Thyroid gland (tissue), 4 donors: ENCODE data around the gene SIN3B. TPM values are rescaled to one million over a fixed set of nuclear protein-coding genes. Genes with fewer than 3 reads are reported as not detected.

Experiments
- DNase-seq, 2 donors: peaks; one replicate each; pipeline ENCODE4 v3.0.0-alpha.2; 2019
- H3K27ac ChIP-seq, 3 donors: fragments of 200-600 bp; sonication (generic); 1 replicate in 2 of 3; 2 replicates in 1 of 3; pipeline ENCODE4 v1.5.1; 2016 to 2019; ENCODE audit warnings: mild to moderate bottlenecking in 1 of 3, moderate library complexity in 1 of 3
- H3K27me3 ChIP-seq: fragments of 200-600 bp; sonication (generic); one replicate; pipeline ENCODE4 v1.5.1; 2019
- H3K36me3 ChIP-seq, 2 donors: fragments of 200-600 bp; sonication (generic); one replicate each; pipeline ENCODE4 v1.5.1; 2016 to 2019
- H3K4me1 ChIP-seq, 2 donors: fragments of 200-600 bp; sonication (generic); one replicate each; pipeline ENCODE4 v1.5.1; 2017 to 2019
- H3K4me3 ChIP-seq, 3 donors: fragments of 200-600 bp; sonication (generic); replicated peaks in 1 of 3; 1 replicate in 2 of 3; 2 replicates in 1 of 3; pipeline ENCODE4 v1.5.1; 2016; ENCODE audit warnings: mild to moderate bottlenecking in 1 of 3
- H3K9me3 ChIP-seq: fragments of 200-600 bp; sonication (generic); one replicate; pipeline ENCODE4 v1.5.1; 2017
- POLR2A ChIP-seq, 2 donors: fragments of 450-650 bp; IDR thresholded peaks; one replicate each; pipeline ENCODE4 v1.6.1; 2017; ENCODE audit warnings: antibody characterized with exemption in 2 of 2, mild to moderate bottlenecking in 2 of 2, moderate library complexity in 1 of 2
- WGBS, 2 donors: methylation state at CpG; one replicate each; pipeline ENCODE4 v1.1.5; 2017; 5-methylcytosine and 5-hydroxymethylcytosine counted together
- intact Hi-C: fragments of 100-400 bp; cut with DNase I; formaldehyde crosslinking; loops from one replicate; pipeline ENCODE4 v1.15.1; 2023
- total RNA-seq, 4 donors: library from RNA; depleted of rRNA; stranded (reverse); fragments of >200 nt; gene quantifications; one replicate each; pipeline ENCODE4 v1.2.3, GENCODE V29; 2016
- TF ChIP-seq, protein P1 (sequence below), 6 experiments: fragments of 200-600 bp in 3 of 6; fragments of 450-650 bp in 3 of 6; sonication (generic) in 3 of 6; IDR thresholded peaks; one replicate each; pipeline ENCODE4 v1.5.1; 2016 to 2019; ENCODE audit warnings: antibody characterized with exemption in 6 of 6, mild to moderate bottlenecking in 2 of 6, inconsistent platforms in 1 of 6, moderate library complexity in 1 of 6

SIN3B gene
- total RNA-seq, 4 donors from 2014 or later, result 33.6 to 65.9 (median 47.6) TPM

DNA sequence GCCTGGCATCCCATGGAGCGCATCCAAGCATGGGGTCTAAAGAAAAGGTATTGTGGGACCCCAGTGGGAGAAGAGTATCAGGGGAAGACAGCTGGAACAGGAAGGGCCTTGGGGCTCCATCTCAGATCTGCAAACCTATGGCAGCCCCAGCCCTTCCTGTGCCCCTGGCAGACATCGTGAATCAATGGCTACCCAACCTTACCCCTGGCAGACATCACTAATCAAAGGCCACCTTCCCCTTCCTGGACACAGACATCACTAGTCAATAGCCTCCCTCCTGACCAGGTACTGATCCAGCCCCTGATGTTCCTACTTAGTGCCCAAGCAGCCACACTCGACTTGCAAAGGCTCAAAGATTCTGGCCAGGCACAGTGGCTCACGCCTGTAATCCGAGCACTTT is 75.4 kb downstream of the SIN3B start:
- H3K27me3 ChIP-seq, result no peaks in the 10 kb centered on the region

DNA sequence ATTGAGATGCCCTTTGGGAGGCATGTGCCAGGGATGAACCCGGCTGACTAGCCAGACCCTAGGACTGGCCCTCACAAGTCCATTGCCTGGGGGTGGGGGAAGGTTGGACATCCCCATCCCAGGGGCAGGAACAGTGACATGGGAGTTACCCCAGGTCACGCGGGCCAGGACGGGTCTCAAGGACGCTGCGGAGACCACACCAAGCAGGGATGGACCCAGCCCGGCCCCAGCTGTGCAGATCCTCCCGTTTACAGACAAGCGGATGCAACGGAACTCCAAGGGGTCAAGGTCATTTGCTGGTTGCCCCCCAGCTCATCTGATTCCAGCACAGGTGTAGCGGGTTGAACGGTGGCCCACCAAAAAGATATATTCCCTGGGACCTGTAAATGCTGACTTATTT is 79.6 kb downstream of the SIN3B start:
- no peak for DNase-seq
- no peak for TF ChIP-seq POLR2A (IDR thresholded peaks at IDR 0.05)
- TF ChIP-seq, protein P1, sequence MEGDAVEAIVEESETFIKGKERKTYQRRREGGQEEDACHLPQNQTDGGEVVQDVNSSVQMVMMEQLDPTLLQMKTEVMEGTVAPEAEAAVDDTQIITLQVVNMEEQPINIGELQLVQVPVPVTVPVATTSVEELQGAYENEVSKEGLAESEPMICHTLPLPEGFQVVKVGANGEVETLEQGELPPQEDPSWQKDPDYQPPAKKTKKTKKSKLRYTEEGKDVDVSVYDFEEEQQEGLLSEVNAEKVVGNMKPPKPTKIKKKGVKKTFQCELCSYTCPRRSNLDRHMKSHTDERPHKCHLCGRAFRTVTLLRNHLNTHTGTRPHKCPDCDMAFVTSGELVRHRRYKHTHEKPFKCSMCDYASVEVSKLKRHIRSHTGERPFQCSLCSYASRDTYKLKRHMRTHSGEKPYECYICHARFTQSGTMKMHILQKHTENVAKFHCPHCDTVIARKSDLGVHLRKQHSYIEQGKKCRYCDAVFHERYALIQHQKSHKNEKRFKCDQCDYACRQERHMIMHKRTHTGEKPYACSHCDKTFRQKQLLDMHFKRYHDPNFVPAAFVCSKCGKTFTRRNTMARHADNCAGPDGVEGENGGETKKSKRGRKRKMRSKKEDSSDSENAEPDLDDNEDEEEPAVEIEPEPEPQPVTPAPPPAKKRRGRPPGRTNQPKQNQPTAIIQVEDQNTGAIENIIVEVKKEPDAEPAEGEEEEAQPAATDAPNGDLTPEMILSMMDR (IDR thresholded peaks at IDR 0.05), result no peak
- Histone ChIP-seq H3K4me1 (no peaks in the 10 kb centered on the region), H3K27me3 (no peaks in the 10 kb centered on the region), H3K4me3 (no peak overlapping the region), H3K9me3 (no peaks in the 10 kb centered on the region), H3K36me3 (peaks cover 0 to 4% of the 10 kb centered on the region in 2 donors), H3K27ac (no peak overlapping the region)
- intact Hi-C loops, result no loop called here
- WGBS, 2 donors, result 67 to 93% methylated on average over 5 to 12 of the region's 12 CpGs

More for the DNA sequence above, 75.4 kb downstream of the SIN3B start:
- no peaks in the 10 kb centered on the region for H3K9me3 ChIP-seq
- DNase-seq, result no peak
- H3K4me1 ChIP-seq, result no peaks in the 10 kb centered on the region
- H3K36me3 ChIP-seq, result no peaks in the 10 kb centered on the region
- 62 to 87% methylated on average over 4 to 5 of the region's 5 CpGs for WGBS, 2 donors
- no peak overlapping the region for H3K4me3 ChIP-seq
- no peak overlapping the region for H3K27ac ChIP-seq
- intact Hi-C loops, result no loop called here
- TF ChIP-seq POLR2A (IDR thresholded peaks at IDR 0.05), result no peak
- TF ChIP-seq, protein P1 (IDR thresholded peaks at IDR 0.05), result no peak

DNA sequence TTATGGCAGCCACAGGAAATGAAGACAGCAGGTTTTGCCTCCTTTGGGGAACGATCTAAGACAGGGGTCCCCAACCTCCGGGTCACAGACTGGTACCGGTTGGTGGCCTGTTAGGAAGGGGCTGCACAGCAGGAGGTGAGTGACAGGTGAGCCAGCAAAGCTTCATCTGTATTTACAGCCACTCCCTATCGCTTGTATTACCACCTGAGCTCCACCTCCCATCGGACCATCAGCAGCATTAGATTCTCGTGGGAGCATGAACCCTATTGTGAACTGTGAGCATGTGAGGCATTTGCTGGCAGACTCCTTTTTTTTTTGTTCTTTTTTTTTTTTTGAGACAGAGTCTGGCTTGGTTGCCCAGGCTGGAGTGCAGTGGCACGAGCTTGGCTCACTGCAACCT is 81.8 kb downstream of the SIN3B start:
- Histone ChIP-seq H3K4me3 (no peak overlapping the region), H3K36me3 (peaks cover 0 to 4% of the 10 kb centered on the region in 2 donors), H3K27ac (no peak overlapping the region), H3K4me1 (no peaks in the 10 kb centered on the region), H3K27me3 (no peaks in the 10 kb centered on the region), H3K9me3 (no peaks in the 10 kb centered on the region)
- no peak for DNase-seq
- intact Hi-C loops, result no loop called here
- no peak for TF ChIP-seq POLR2A (IDR thresholded peaks at IDR 0.05)
- TF ChIP-seq, protein P1 (IDR thresholded peaks at IDR 0.05), result no peak
- 89 to 97% methylated on average over 7 of the region's 7 CpGs for WGBS, 2 donors

DNA sequence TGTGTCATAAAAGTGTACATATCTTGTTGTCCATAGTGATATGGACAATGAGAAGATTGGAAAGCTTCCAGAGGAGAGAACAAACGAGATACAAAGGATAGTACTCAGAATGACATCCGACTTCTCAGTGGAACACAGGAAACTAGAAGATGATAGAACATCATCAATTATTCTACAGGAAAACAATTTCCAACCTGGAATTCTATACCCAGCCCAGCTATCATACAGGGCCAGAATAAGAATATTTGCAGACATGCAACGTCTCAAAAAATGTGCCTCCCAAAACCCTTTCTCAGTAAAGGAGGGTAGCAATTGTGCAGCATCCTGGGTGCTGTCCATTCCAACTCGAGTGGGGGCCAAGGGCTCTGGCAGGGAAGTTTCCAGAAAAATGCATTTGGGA is 83.6 kb downstream of the SIN3B start:
- WGBS, 2 donors, result 88 to 91% methylated on average over 4 of the region's 4 CpGs
- Histone ChIP-seq H3K4me1 (no peaks in the 10 kb centered on the region), H3K27me3 (no peaks in the 10 kb centered on the region), H3K27ac (no peak overlapping the region), H3K4me3 (no peak overlapping the region), H3K9me3 (no peaks in the 10 kb centered on the region), H3K36me3 (peaks cover 0 to 4% of the 10 kb centered on the region in 2 donors)
- intact Hi-C loops, result no loop called here
- no peak for DNase-seq
- TF ChIP-seq, protein P1 (IDR thresholded peaks at IDR 0.05), result no peak

DNA sequence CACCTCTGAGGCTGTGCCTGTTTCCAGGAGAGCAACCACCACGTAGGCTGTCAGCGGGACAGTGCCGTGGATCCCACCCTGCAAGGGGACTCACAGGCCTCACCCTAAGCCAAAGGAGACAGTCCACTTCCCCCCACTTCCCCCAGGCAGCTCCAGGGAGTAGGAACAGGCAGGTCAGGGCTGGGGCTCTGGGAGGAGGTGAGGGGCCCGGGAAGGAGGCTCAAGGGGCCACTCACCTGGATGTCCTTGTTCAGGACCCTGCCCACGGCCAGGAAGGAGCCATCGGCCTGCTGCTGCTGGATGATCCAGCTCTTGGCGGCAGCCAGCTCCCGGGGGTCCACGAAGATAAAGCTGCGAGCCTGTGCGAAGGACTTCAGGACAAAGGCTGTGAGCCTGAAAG is 85.2 kb downstream of the SIN3B start:
- no peak for TF ChIP-seq POLR2A (IDR thresholded peaks at IDR 0.05)
- TF ChIP-seq, protein P1 (IDR thresholded peaks at IDR 0.05), result no peak
- H3K4me1 ChIP-seq, result no peaks in the 10 kb centered on the region
- H3K36me3 ChIP-seq, result peaks cover 0 to 4% of the 10 kb centered on the region in 2 donors
- DNase-seq, result no peak
- intact Hi-C loops, result no loop called here
- 96% methylated on average over 9 to 11 of the region's 11 CpGs for WGBS, 2 donors
- H3K4me3 ChIP-seq, result no peak overlapping the region
- H3K9me3 ChIP-seq, result no peaks in the 10 kb centered on the region
- H3K27me3 ChIP-seq, result no peaks in the 10 kb centered on the region
- H3K27ac ChIP-seq, result no peak overlapping the region
